H9 (cell line): ENCODE measurements around the gene ENOX2. TPM values are rescaled to one million over a fixed set of nuclear protein-coding genes. Genes with fewer than 3 reads are reported as not detected.

Source experiments
- DNase-seq: peaks from one replicate; pipeline ENCODE4 v3.0.0-alpha.2; 2017
- H2AFZ ChIP-seq: one replicate; pipeline ENCODE4 v1.6.1; 2013; ENCODE audit warnings: mild to moderate bottlenecking, low read length, control low read depth, moderate library complexity
- H2AK5ac ChIP-seq: 2 replicates; pipeline ENCODE4 v1.6.1; 2013; ENCODE audit warnings: low read length, control low read depth, mixed read lengths; ENCODE audit not compliant: insufficient read length
- H2BK120ac ChIP-seq: one replicate; pipeline ENCODE4 v1.6.1; 2013; ENCODE audit warnings: low read depth, mild to moderate bottlenecking, low read length, control low read depth, inconsistent platforms; ENCODE audit not compliant: poor library complexity, severe bottlenecking
- H2BK12ac ChIP-seq: 2 replicates; pipeline ENCODE4 v1.6.1; 2013; ENCODE audit warnings: low read length, control low read depth, mixed read lengths, low read depth; ENCODE audit not compliant: insufficient read length
- H2BK15ac ChIP-seq: 2 replicates; pipeline ENCODE4 v1.6.1; 2013; ENCODE audit warnings: low read depth, low read length, control low read depth
- H2BK20ac ChIP-seq: one replicate; pipeline ENCODE4 v1.6.1; 2013; ENCODE audit warnings: low read depth, mild to moderate bottlenecking, low read length, control low read depth, inconsistent platforms; ENCODE audit not compliant: poor library complexity, severe bottlenecking
- H2BK5ac ChIP-seq: 2 replicates; pipeline ENCODE4 v1.6.1; 2013; ENCODE audit warnings: low read length, control low read depth, mixed read lengths; ENCODE audit not compliant: insufficient read length
- H3K14ac ChIP-seq: 2 replicates; pipeline ENCODE4 v1.6.1; 2013; ENCODE audit warnings: low read length, control low read depth; ENCODE audit not compliant: insufficient read depth
- H3K18ac ChIP-seq: 2 replicates; pipeline ENCODE4 v1.6.1; 2013; ENCODE audit warnings: low read depth, mild to moderate bottlenecking, mixed read lengths, low read length, control low read depth; ENCODE audit not compliant: insufficient read length
- H3K23ac ChIP-seq: 2 replicates; pipeline ENCODE4 v1.6.1; 2013; ENCODE audit warnings: low read length, control low read depth, mixed read lengths, low read depth; ENCODE audit not compliant: insufficient read length
- H3K23me2 ChIP-seq: 2 replicates; pipeline ENCODE4 v1.6.1; 2013; ENCODE audit warnings: low read depth, mild to moderate bottlenecking, mixed read lengths, low read length, control low read depth; ENCODE audit not compliant: insufficient read length, poor library complexity, severe bottlenecking
- H3K27ac ChIP-seq: 2 replicates; pipeline ENCODE4 v1.5.1; 2013; ENCODE audit warnings: low read length, control low read depth, mixed read lengths, low read depth; ENCODE audit not compliant: insufficient read length
- H3K27me3 ChIP-seq: 2 replicates; pipeline ENCODE4 v1.6.1; 2013; ENCODE audit warnings: low read length, control low read depth, inconsistent platforms; ENCODE audit not compliant: insufficient read depth
- H3K4ac ChIP-seq: 2 replicates; pipeline ENCODE4 v1.6.1; 2013; ENCODE audit warnings: low read depth, mild to moderate bottlenecking, control low read depth, inconsistent platforms, low read length, moderate library complexity
- H3K4me1 ChIP-seq: 2 replicates; pipeline ENCODE4 v1.6.1; 2013; ENCODE audit warnings: low read length, control low read depth, inconsistent platforms; ENCODE audit not compliant: insufficient read depth
- H3K4me2 ChIP-seq: 2 replicates; pipeline ENCODE4 v1.6.1; 2013; ENCODE audit warnings: low read length, control low read depth, mixed read lengths; ENCODE audit not compliant: insufficient read length, insufficient read depth
- H3K56ac ChIP-seq: 2 replicates; pipeline ENCODE4 v1.6.1; 2013; ENCODE audit warnings: low read depth, mild to moderate bottlenecking, mixed read lengths, low read length, control low read depth; ENCODE audit not compliant: insufficient read length
- H3K79me1 ChIP-seq: 2 replicates; pipeline ENCODE4 v1.6.1; 2013; ENCODE audit warnings: low read depth, mild to moderate bottlenecking, moderate library complexity, low read length, control low read depth, inconsistent platforms; ENCODE audit not compliant: insufficient read depth, poor library complexity, severe bottlenecking
- H3K79me2 ChIP-seq: 2 replicates; pipeline ENCODE4 v1.6.1; 2013; ENCODE audit warnings: low read length, control low read depth, inconsistent platforms; ENCODE audit not compliant: insufficient read depth
- H3K9ac ChIP-seq: 2 replicates; pipeline ENCODE4 v1.6.1; 2013; ENCODE audit warnings: low read length, control low read depth, mixed read lengths; ENCODE audit not compliant: insufficient read length; ENCODE audit errors: extremely low read depth
- H3K9me3 ChIP-seq: one replicate; pipeline ENCODE4 v1.6.1; 2013; ENCODE audit warnings: low read depth, low read length, inconsistent platforms; ENCODE audit not compliant: control insufficient read depth
- H3T11ph ChIP-seq: one replicate; pipeline ENCODE4 v1.6.1; 2013; ENCODE audit warnings: mild to moderate bottlenecking, low read length, control low read depth, inconsistent platforms
- H4K20me1 ChIP-seq: one replicate; pipeline ENCODE4 v1.6.1; 2013; ENCODE audit not compliant: control insufficient read depth, insufficient read length, insufficient read depth
- H4K5ac ChIP-seq: 2 replicates; pipeline ENCODE4 v1.6.1; 2013; ENCODE audit warnings: low read depth, mild to moderate bottlenecking, mixed read lengths, low read length, control low read depth; ENCODE audit not compliant: insufficient read length
- H4K8ac ChIP-seq: replicated peaks from 2 replicates; pipeline ENCODE4 v1.6.1; 2013; ENCODE audit warnings: low read length, control low read depth, mixed read lengths, low read depth; ENCODE audit not compliant: insufficient read length
- H4K91ac ChIP-seq: 2 replicates; pipeline ENCODE4 v1.6.1; 2013; ENCODE audit warnings: low read depth, mild to moderate bottlenecking, moderate library complexity, mixed read lengths, low read length, control low read depth; ENCODE audit not compliant: insufficient read length
- H3K27ac Mint-ChIP-seq, 3 experiments: 2 replicates in 2 of 3; 3 replicates in 1 of 3; pipeline ENCODE4 v1.8.0; 2020 to 2021; ENCODE audit warnings: mixed read lengths in 3 of 3, mild to moderate bottlenecking in 1 of 3, moderate library complexity in 1 of 3
- H3K27me3 Mint-ChIP-seq: 2 replicates; pipeline ENCODE4 v1.8.0; 2021; ENCODE audit warnings: low read depth, mild to moderate bottlenecking, moderate library complexity, mixed read lengths
- H3K36me3 Mint-ChIP-seq, 3 experiments: 2 replicates in 2 of 3; 3 replicates in 1 of 3; pipeline ENCODE4 v1.8.0; 2020 to 2021; ENCODE audit warnings: low read depth in 3 of 3, mixed read lengths in 3 of 3; ENCODE audit not compliant: insufficient read depth in 1 of 3
- H3K4me1 Mint-ChIP-seq, 2 experiments: 2 replicates each; pipeline ENCODE4 v1.8.0; 2020; ENCODE audit warnings: mixed read lengths in 2 of 2
- H3K4me3 Mint-ChIP-seq, 2 experiments: 2 replicates in 1 of 2; 3 replicates in 1 of 2; pipeline ENCODE4 v1.8.0; 2020 to 2021; ENCODE audit warnings: mild to moderate bottlenecking in 2 of 2, mixed read lengths in 2 of 2, moderate library complexity in 1 of 2
- H3K9me3 Mint-ChIP-seq, 2 experiments: 2 replicates in 1 of 2; 3 replicates in 1 of 2; pipeline ENCODE4 v1.8.0; 2020; ENCODE audit warnings: mild to moderate bottlenecking in 2 of 2, mixed read lengths in 2 of 2, moderate library complexity in 1 of 2
- total RNA-seq: library from RNA; stranded (reverse); gene quantifications from 2 replicates; pipeline ENCODE4 v1.2.1, GENCODE V29; 2021
- TF ChIP-seq, protein P1 (sequence below): fragments of 200-600 bp; sonication (generic); conservative IDR thresholded peaks from 3 replicates; pipeline ENCODE4 v1.8.0; 2021; ENCODE audit warnings: antibody characterized with exemption, mild to moderate bottlenecking

Gene ENOX2
- total RNA-seq, 1 experiment from 2014 or later = 17.7 TPM

DNA sequence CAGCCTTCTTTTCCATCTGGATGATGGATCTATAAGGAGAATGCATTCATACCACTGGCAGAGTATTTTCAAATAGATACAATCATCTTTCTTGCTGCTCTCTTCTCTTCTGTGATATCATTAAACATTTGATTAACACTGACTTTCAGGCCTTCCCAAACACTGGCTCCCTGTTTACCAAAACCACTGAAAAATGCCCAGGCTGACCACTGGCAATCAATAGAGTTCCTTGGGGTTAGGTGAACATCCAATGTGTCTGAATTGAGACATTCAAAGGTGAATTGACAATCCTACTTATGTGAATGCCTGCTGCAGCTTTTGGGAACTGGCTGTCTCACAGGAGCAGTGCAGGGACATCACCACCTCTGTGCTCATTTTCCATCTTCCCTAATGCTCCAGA, 168.3 kb downstream of the ENOX2 start:
- no peaks in the 10 kb centered on the region for H3K79me2 ChIP-seq
- H2BK5ac ChIP-seq = no peak overlapping the region
- peak overlapping the region; percentile 10 for H3K4me2 ChIP-seq
- H4K5ac ChIP-seq = no peak overlapping the region
- Mint-ChIP-seq H3K4me3 (no peak overlapping the region), H3K9me3 (peaks cover 21 to 27% of the 10 kb centered on the region in 2 experiments), H3K27me3 (peaks cover 37% of the 10 kb centered on the region), H3K36me3 (peaks cover 9 to 22% (median 17%) of the 10 kb centered on the region in 3 experiments; a peak in 6 of 7 replicates), H3K4me1 (peaks cover 34 to 38% of the 10 kb centered on the region in 2 experiments), H3K27ac (no peak overlapping the region)
- H2AK5ac ChIP-seq = no peak overlapping the region
- H3K4me1 ChIP-seq = peaks cover 9% of the 10 kb centered on the region; the same call in 1 of the 2 replicates
- H3K14ac ChIP-seq = no peak overlapping the region
- H3K23me2 ChIP-seq = no peaks in the 10 kb centered on the region
- H3K23ac ChIP-seq = no peak overlapping the region
- H2AFZ ChIP-seq = no peak overlapping the region
- H2BK15ac ChIP-seq = no peak overlapping the region
- no peak overlapping the region for H4K8ac ChIP-seq
- H3K9ac ChIP-seq = no peak overlapping the region
- H3K27me3 ChIP-seq = no peaks in the 10 kb centered on the region
- DNase-seq = no peak
- no peaks in the 10 kb centered on the region for H3K79me1 ChIP-seq
- H4K20me1 ChIP-seq = no peaks in the 10 kb centered on the region
- no peaks in the 10 kb centered on the region for H3K9me3 ChIP-seq
- no peak overlapping the region for H2BK20ac ChIP-seq
- no peak overlapping the region for H2BK120ac ChIP-seq
- no peak overlapping the region for H3K4ac ChIP-seq
- H3K56ac ChIP-seq = no peak overlapping the region
- no peak overlapping the region for H2BK12ac ChIP-seq
- H3T11ph ChIP-seq = no peak overlapping the region
- TF ChIP-seq, protein P1, sequence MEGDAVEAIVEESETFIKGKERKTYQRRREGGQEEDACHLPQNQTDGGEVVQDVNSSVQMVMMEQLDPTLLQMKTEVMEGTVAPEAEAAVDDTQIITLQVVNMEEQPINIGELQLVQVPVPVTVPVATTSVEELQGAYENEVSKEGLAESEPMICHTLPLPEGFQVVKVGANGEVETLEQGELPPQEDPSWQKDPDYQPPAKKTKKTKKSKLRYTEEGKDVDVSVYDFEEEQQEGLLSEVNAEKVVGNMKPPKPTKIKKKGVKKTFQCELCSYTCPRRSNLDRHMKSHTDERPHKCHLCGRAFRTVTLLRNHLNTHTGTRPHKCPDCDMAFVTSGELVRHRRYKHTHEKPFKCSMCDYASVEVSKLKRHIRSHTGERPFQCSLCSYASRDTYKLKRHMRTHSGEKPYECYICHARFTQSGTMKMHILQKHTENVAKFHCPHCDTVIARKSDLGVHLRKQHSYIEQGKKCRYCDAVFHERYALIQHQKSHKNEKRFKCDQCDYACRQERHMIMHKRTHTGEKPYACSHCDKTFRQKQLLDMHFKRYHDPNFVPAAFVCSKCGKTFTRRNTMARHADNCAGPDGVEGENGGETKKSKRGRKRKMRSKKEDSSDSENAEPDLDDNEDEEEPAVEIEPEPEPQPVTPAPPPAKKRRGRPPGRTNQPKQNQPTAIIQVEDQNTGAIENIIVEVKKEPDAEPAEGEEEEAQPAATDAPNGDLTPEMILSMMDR = no peak
- H3K18ac ChIP-seq = no peak overlapping the region
- H3K27ac ChIP-seq = no peak overlapping the region
- H4K91ac ChIP-seq = no peak overlapping the region
